Measurements from ENCODE around the gene SMYD3.

The SMYD3 gene

GRCh38 chr1:245702346-245702745 is 804.7 kb downstream of the SMYD3 start:
- no peak overlapping the region for H3K4me3 ChIP-seq (ENCODE audit: low read depth, low read length)
- no peaks in the 10 kb centered on the region for H3K36me3 ChIP-seq (ENCODE audit: control insufficient read depth in 2 of 2, insufficient read depth in 1 of 2, low read length in 2 of 2)
- no peaks in the 10 kb centered on the region for H3K4me1 ChIP-seq (ENCODE audit: control insufficient read depth, insufficient read depth, low read length)
- ChIA-PET POLR2A (no interaction called here), CTCF (no interaction called here)
- TF ChIP-seq ZNF548 (tag by site-specific recombination; IDR thresholded peaks at IDR 0.05) (no peak), ZNF658 (tag by site-specific recombination; IDR thresholded peaks at IDR 0.05) (no peak), ZNF473 (tag by site-specific recombination; IDR thresholded peaks at IDR 0.05) (no peak), ZBTB21 (tag by site-specific recombination; IDR thresholded peaks at IDR 0.05) (no peak), ZNF555 (tag by site-specific recombination; conservative IDR thresholded peaks at IDR 0.05) (no peak), HOXA7 (CRISPR knock-in tag; IDR thresholded peaks at IDR 0.05; ENCODE audit: borderline replicate concordance) (no peak), PRDM6 (tag by site-specific recombination; IDR thresholded peaks at IDR 0.05) (no peak), ZNF596 (tag by site-specific recombination; IDR thresholded peaks at IDR 0.05) (no peak), ZNF16 (tag by site-specific recombination; IDR thresholded peaks at IDR 0.05; ENCODE audit: low read depth) (no peak), ZNF510 (tag by site-specific recombination; IDR thresholded peaks at IDR 0.05; ENCODE audit: insufficient replicate concordance) (no peak), ZNF274 (IDR thresholded peaks at IDR 0.05; ENCODE audit: low read length) (no peak), ZNF274 (tag by site-specific recombination; IDR thresholded peaks at IDR 0.05; ENCODE audit: borderline replicate concordance) (no peak), ZNF530 (tag by site-specific recombination; IDR thresholded peaks at IDR 0.05; ENCODE audit: low read depth) (no peak), ZNF19 (tag by site-specific recombination; IDR thresholded peaks at IDR 0.05; ENCODE audit: low read depth) (no peak), ZNF626 (tag by site-specific recombination; IDR thresholded peaks at IDR 0.05) (no peak), ZNF10 (tag by site-specific recombination; IDR thresholded peaks at IDR 0.05) (no peak), ZNF610 (tag by site-specific recombination; IDR thresholded peaks at IDR 0.05; ENCODE audit: borderline replicate concordance) (no peak), ZSCAN16 (tag by site-specific recombination; IDR thresholded peaks at IDR 0.05) (no peak), ZNF433 (tag by site-specific recombination; IDR thresholded peaks at IDR 0.05; ENCODE audit: low read depth) (no peak)
- no peaks in the 10 kb centered on the region for H3K9me3 ChIP-seq (ENCODE audit: control insufficient read depth, insufficient read depth, low read depth, low read length)
- H3K27ac ChIP-seq (ENCODE audit: extremely low read depth, low read depth, low read length), result no peak overlapping the region

GRCh38 chr1:245701631-245702030 is 805.4 kb downstream of the SMYD3 start:
- Histone ChIP-seq H3K36me3 (ENCODE audit: control insufficient read depth in 2 of 2, insufficient read depth in 1 of 2, low read length in 2 of 2) (no peaks in the 10 kb centered on the region), H3K4me1 (ENCODE audit: control insufficient read depth, insufficient read depth, low read length) (no peaks in the 10 kb centered on the region), H3K9me3 (ENCODE audit: control insufficient read depth, insufficient read depth, low read depth, low read length) (no peaks in the 10 kb centered on the region), H3K4me3 (ENCODE audit: low read depth, low read length) (no peak overlapping the region), H3K27ac (ENCODE audit: extremely low read depth, low read depth, low read length) (no peak overlapping the region)
- POLR2A ChIA-PET, result no interaction called here
- CTCF ChIA-PET, result no interaction called here
- TF ChIP-seq ZNF549 (tag by site-specific recombination; IDR thresholded peaks at IDR 0.05), result no peak
- TF ChIP-seq, protein P1, sequence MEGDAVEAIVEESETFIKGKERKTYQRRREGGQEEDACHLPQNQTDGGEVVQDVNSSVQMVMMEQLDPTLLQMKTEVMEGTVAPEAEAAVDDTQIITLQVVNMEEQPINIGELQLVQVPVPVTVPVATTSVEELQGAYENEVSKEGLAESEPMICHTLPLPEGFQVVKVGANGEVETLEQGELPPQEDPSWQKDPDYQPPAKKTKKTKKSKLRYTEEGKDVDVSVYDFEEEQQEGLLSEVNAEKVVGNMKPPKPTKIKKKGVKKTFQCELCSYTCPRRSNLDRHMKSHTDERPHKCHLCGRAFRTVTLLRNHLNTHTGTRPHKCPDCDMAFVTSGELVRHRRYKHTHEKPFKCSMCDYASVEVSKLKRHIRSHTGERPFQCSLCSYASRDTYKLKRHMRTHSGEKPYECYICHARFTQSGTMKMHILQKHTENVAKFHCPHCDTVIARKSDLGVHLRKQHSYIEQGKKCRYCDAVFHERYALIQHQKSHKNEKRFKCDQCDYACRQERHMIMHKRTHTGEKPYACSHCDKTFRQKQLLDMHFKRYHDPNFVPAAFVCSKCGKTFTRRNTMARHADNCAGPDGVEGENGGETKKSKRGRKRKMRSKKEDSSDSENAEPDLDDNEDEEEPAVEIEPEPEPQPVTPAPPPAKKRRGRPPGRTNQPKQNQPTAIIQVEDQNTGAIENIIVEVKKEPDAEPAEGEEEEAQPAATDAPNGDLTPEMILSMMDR (tag by site-specific recombination; IDR thresholded peaks at IDR 0.05), result no peak
- TF ChIP-seq REPIN1 (tag by site-specific recombination; IDR thresholded peaks at IDR 0.05; ENCODE audit: low read depth), result no peak
- no peak for TF ChIP-seq ZNF211 (tag by site-specific recombination; IDR thresholded peaks at IDR 0.05; ENCODE audit: low read depth)
- TF ChIP-seq ZNF16 (tag by site-specific recombination; IDR thresholded peaks at IDR 0.05; ENCODE audit: low read depth), result no peak
- no peak for TF ChIP-seq ZNF157 (tag by site-specific recombination; IDR thresholded peaks at IDR 0.05)
- TF ChIP-seq ZBTB44 (tag by site-specific recombination; IDR thresholded peaks at IDR 0.05), result no peak
- TF ChIP-seq ZNF645 (tag by site-specific recombination; IDR thresholded peaks at IDR 0.05), result no peak
- TF ChIP-seq ZNF777 (tag by site-specific recombination; IDR thresholded peaks at IDR 0.05; ENCODE audit: borderline replicate concordance), result no peak
- no peak for TF ChIP-seq ZNF571 (tag by site-specific recombination; IDR thresholded peaks at IDR 0.05)
- TF ChIP-seq ZNF266 (tag by site-specific recombination; IDR thresholded peaks at IDR 0.05; ENCODE audit: low read depth), result no peak
